ENCODE results near the gene SLC39A9.

SLC39A9 gene

GRCh38 chr14:69464829-69465228, 66.3 kb downstream of the SLC39A9 start:
- Histone ChIP-seq H3K79me2 (ENCODE audit: low read length) (no peaks in the 10 kb centered on the region), H3K4me2 (ENCODE audit: low read length) (no peak overlapping the region), H3K4me3 (ENCODE audit: low read length) (no peak overlapping the region), H3K4me1 (ENCODE audit: low read length) (no peaks in the 10 kb centered on the region), H3K36me3 (replicated peaks; ENCODE audit: low read depth, low read length) (peaks cover 10% of the 10 kb centered on the region), H3K27me3 (ENCODE audit: low read depth, low read length) (no peaks in the 10 kb centered on the region), H3K9ac (ENCODE audit: low read length) (no peak overlapping the region), H2AFZ (ENCODE audit: low read depth, low read length) (no peak overlapping the region), H4K20me1 (ENCODE audit: insufficient read depth, low read length) (no peaks in the 10 kb centered on the region), H3K9me3 (ENCODE audit: insufficient read depth, low read length) (no peaks in the 10 kb centered on the region), H3K27ac (ENCODE audit: low read length) (no peak overlapping the region)
- TF ChIP-seq CTCF (IDR thresholded peaks at IDR 0.05; ENCODE audit: low read depth, low read length) (no peak), EZH2phosphoT487 (IDR thresholded peaks at IDR 0.05; ENCODE audit: low read depth) (no peak)

DNA sequence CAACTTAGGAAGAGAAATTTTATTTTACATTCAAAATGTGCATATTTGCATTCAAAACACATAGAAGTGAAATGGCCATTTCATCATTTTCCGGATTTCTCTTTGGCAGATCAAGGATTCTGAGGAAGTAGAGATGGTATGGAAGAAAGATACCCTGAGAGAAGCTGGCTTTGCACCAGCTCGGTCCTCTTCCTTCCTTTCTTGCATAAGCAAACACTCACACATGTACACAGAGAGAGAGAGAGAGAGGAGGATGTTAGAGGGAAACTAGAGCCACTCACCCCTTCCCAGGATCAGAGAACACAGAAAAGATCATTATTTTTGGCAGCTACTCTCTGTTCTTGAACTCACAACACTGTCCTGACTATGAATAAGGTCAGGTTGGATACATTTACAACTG, 70.5 kb downstream of the SLC39A9 start:
- Histone ChIP-seq H3K9ac (ENCODE audit: low read length) (no peak overlapping the region), H3K9me3 (ENCODE audit: insufficient read depth, low read length) (no peaks in the 10 kb centered on the region), H3K4me1 (ENCODE audit: low read length) (no peaks in the 10 kb centered on the region), H3K4me3 (ENCODE audit: low read length) (no peak overlapping the region), H2AFZ (ENCODE audit: low read depth, low read length) (no peak overlapping the region), H3K4me2 (ENCODE audit: low read length) (no peak overlapping the region), H3K36me3 (replicated peaks; ENCODE audit: low read depth, low read length) (no peaks in the 10 kb centered on the region), H3K27me3 (ENCODE audit: low read depth, low read length) (0 out of 2 replicates have a peak, but pooled peaks cover 5% of the 10 kb centered on the region), H3K27ac (ENCODE audit: low read length) (no peak overlapping the region), H4K20me1 (ENCODE audit: insufficient read depth, low read length) (no peaks in the 10 kb centered on the region), H3K79me2 (ENCODE audit: low read length) (no peaks in the 10 kb centered on the region)
- TF ChIP-seq CTCF (IDR thresholded peaks at IDR 0.05; ENCODE audit: low read depth, low read length) (no peak), EZH2phosphoT487 (IDR thresholded peaks at IDR 0.05; ENCODE audit: low read depth) (no peak)

GRCh38 chr14:69471436-69471835, 72.9 kb downstream of the SLC39A9 start:
- H3K4me3 ChIP-seq (ENCODE audit: low read length): no peak overlapping the region
- no peaks in the 10 kb centered on the region for H3K79me2 ChIP-seq (ENCODE audit: low read length)
- H3K4me2 ChIP-seq (ENCODE audit: low read length): no peak overlapping the region
- H3K27me3 ChIP-seq (ENCODE audit: low read depth, low read length): 0 out of 2 replicates have a peak, but pooled peaks cover 10% of the 10 kb centered on the region
- H3K36me3 ChIP-seq (replicated peaks; ENCODE audit: low read depth, low read length): no peaks in the 10 kb centered on the region
- H3K9ac ChIP-seq (ENCODE audit: low read length): no peak overlapping the region
- no peak overlapping the region for H2AFZ ChIP-seq (ENCODE audit: low read depth, low read length)
- no peaks in the 10 kb centered on the region for H3K4me1 ChIP-seq (ENCODE audit: low read length)
- no peaks in the 10 kb centered on the region for H4K20me1 ChIP-seq (ENCODE audit: insufficient read depth, low read length)
- TF ChIP-seq CTCF (IDR thresholded peaks at IDR 0.05; ENCODE audit: low read depth, low read length) (no peak), EZH2phosphoT487 (IDR thresholded peaks at IDR 0.05; ENCODE audit: low read depth) (no peak)
- H3K9me3 ChIP-seq (ENCODE audit: insufficient read depth, low read length): no peaks in the 10 kb centered on the region
- no peak overlapping the region for H3K27ac ChIP-seq (ENCODE audit: low read length)

- no peak overlapping the region for H3K9ac ChIP-seq (ENCODE audit: low read length)
- H4K20me1 ChIP-seq (ENCODE audit: insufficient read depth, low read length): no peaks in the 10 kb centered on the region
- TF ChIP-seq EZH2phosphoT487 (IDR thresholded peaks at IDR 0.05; ENCODE audit: low read depth): no peak
- TF ChIP-seq CTCF (IDR thresholded peaks at IDR 0.05; ENCODE audit: low read depth, low read length): no peak
- H3K27ac ChIP-seq (ENCODE audit: low read length): no peak overlapping the region
- H3K4me3 ChIP-seq (ENCODE audit: low read length): no peak overlapping the region
- no peak overlapping the region for H2AFZ ChIP-seq (ENCODE audit: low read depth, low read length)
- no peak overlapping the region for H3K4me2 ChIP-seq (ENCODE audit: low read length)
- H3K27me3 ChIP-seq (ENCODE audit: low read depth, low read length): 0 out of 2 replicates have a peak, but pooled peaks cover 10% of the 10 kb centered on the region
- H3K9me3 ChIP-seq (ENCODE audit: insufficient read depth, low read length): no peaks in the 10 kb centered on the region
- H3K4me1 ChIP-seq (ENCODE audit: low read length): no peaks in the 10 kb centered on the region
- H3K36me3 ChIP-seq (replicated peaks; ENCODE audit: low read depth, low read length): no peaks in the 10 kb centered on the region
- H3K79me2 ChIP-seq (ENCODE audit: low read length): no peaks in the 10 kb centered on the region
Observed at GRCh38 chr14:69471916-69472315, 73.4 kb downstream of the SLC39A9 start.
